Astrocyte (in vitro differentiated cells and primary cell): ENCODE measurements around the gene ANKRD12.

Experiments used
- CTCF ChIP-seq: IDR thresholded peaks from 2 replicates; pipeline ENCODE4 v1.5.1; 2011; ENCODE audit warnings: low read depth, mild to moderate bottlenecking, inconsistent platforms, low read length, moderate library complexity; ENCODE audit not compliant: insufficient read depth
- EZH2 ChIP-seq: IDR thresholded peaks from 2 replicates; pipeline ENCODE4 v1.6.1; 2012; ENCODE audit warnings: mild to moderate bottlenecking, low read length, inconsistent platforms; ENCODE audit not compliant: insufficient read depth

- TF ChIP-seq CTCF (no peak), EZH2 (no peak)
Observed at GRCh38 chr18:9191658-9192256, 55.2 kb downstream of the ANKRD12 start.
